ENCODE measurements around the gene CMTM1. TPM values are rescaled to one million over a fixed set of nuclear protein-coding genes. Genes with fewer than 3 reads are reported as not detected.
"Not testable (repeated sequence)": the region's sequence is repeated elsewhere in the genome, so short reads cannot be mapped to it uniquely, and the experiment has no call there.

CMTM1 gene
- total RNA-seq, 2 experiments from 2014 or later: 4.2 to 8.2 TPM

- H3K36me3 Mint-ChIP-seq (ENCODE audit: low read depth): peaks cover 16% of the 10 kb centered on the region
- DNase-seq; H3K27me3 Mint-ChIP-seq (ENCODE audit: low read depth); H3K9me3 Mint-ChIP-seq; intact Hi-C loops (cut with micrococcal nuclease); H3K4me3 Mint-ChIP-seq; CTCF ChIA-PET; H3K27ac Mint-ChIP-seq: not testable (repeated sequence)
- peaks cover 17% of the 10 kb centered on the region for H3K4me1 Mint-ChIP-seq (ENCODE audit: low read depth)
These were observed 45.7 kb downstream of the CMTM1 start for GRCh38 chr16:66611911-66612310.

GRCh38 chr16:66612422-66612821 is 46.2 kb downstream of the CMTM1 start:
- CTCF ChIA-PET: no interaction called here
- intact Hi-C loops (cut with micrococcal nuclease): no loop called here
- Mint-ChIP-seq H3K4me3 (no peak overlapping the region), H3K27ac (no peak overlapping the region), H3K4me1 (ENCODE audit: low read depth) (peaks cover 11% of the 10 kb centered on the region), H3K9me3 (no peaks in the 10 kb centered on the region), H3K27me3 (ENCODE audit: low read depth) (no peaks in the 10 kb centered on the region), H3K36me3 (ENCODE audit: low read depth) (peaks cover 16% of the 10 kb centered on the region)
- no peak for DNase-seq

- no peak overlapping the region for H3K27ac Mint-ChIP-seq
- CTCF ChIA-PET: interaction anchor here (1.0 kb wide), 1 partner anchor 51 kb away, joined by 3 read pairs; no protein-coding TSS in a partner anchor
- H3K9me3 Mint-ChIP-seq: no peaks in the 10 kb centered on the region
- H3K27me3 Mint-ChIP-seq (ENCODE audit: low read depth): no peaks in the 10 kb centered on the region
- H3K4me3 Mint-ChIP-seq: no peak overlapping the region
- H3K36me3 Mint-ChIP-seq (ENCODE audit: low read depth): peaks cover 15% of the 10 kb centered on the region
- no peaks in the 10 kb centered on the region for H3K4me1 Mint-ChIP-seq (ENCODE audit: low read depth)
- DNase-seq: no peak
- intact Hi-C loops (cut with micrococcal nuclease): no loop called here
These were observed 48.0 kb downstream of the CMTM1 start for GRCh38 chr16:66614161-66614802.

- Mint-ChIP-seq H3K4me3 (no peak overlapping the region), H3K36me3 (ENCODE audit: low read depth) (peaks cover 8% of the 10 kb centered on the region), H3K27ac (no peak overlapping the region), H3K27me3 (ENCODE audit: low read depth) (no peaks in the 10 kb centered on the region), H3K4me1 (ENCODE audit: low read depth) (peaks cover 2% of the 10 kb centered on the region), H3K9me3 (no peaks in the 10 kb centered on the region)
- CTCF ChIA-PET: no interaction called here
- no peak for DNase-seq
- intact Hi-C loops (cut with micrococcal nuclease): no loop called here
These were observed 49.9 kb downstream of the CMTM1 start for GRCh38 chr16:66616169-66616568.

- CTCF ChIA-PET: interaction anchor here (1.3 to 2.6 kb wide), 2 partner anchors 8 to 10 kb away, joined by 3 to 10 read pairs; no protein-coding TSS in a partner anchor
- H3K4me1 Mint-ChIP-seq (ENCODE audit: low read depth): peaks cover 2% of the 10 kb centered on the region
These were observed 50.4 kb downstream of the CMTM1 start for GRCh38 chr16:66616592-66616991.

GRCh38 chr16:66617010-66617434 is 50.8 kb downstream of the CMTM1 start:
- CTCF ChIA-PET: interaction anchor here (1.3 to 2.6 kb wide), 2 partner anchors 8 to 11 kb away, joined by 3 to 10 read pairs; no protein-coding TSS in a partner anchor
- Mint-ChIP-seq H3K9me3 (no peaks in the 10 kb centered on the region), H3K27ac (no peak overlapping the region), H3K4me3 (no peak overlapping the region), H3K4me1 (ENCODE audit: low read depth) (peaks cover 2% of the 10 kb centered on the region), H3K27me3 (ENCODE audit: low read depth) (no peaks in the 10 kb centered on the region), H3K36me3 (ENCODE audit: low read depth) (peaks cover 3% of the 10 kb centered on the region)
- intact Hi-C loops (cut with micrococcal nuclease): no loop called here
- no peak for DNase-seq

More at GRCh38 chr16:66616592-66616991, 50.4 kb downstream of the CMTM1 start:
- Mint-ChIP-seq H3K27me3 (ENCODE audit: low read depth) (no peaks in the 10 kb centered on the region), H3K9me3 (no peaks in the 10 kb centered on the region), H3K4me3 (no peak overlapping the region), H3K27ac (no peak overlapping the region), H3K36me3 (ENCODE audit: low read depth) (peaks cover 4% of the 10 kb centered on the region)
- intact Hi-C loops (cut with micrococcal nuclease): no loop called here
- DNase-seq: no peak

- H3K9me3 Mint-ChIP-seq: no peaks in the 10 kb centered on the region
- intact Hi-C loops (cut with micrococcal nuclease): no loop called here
These were observed 51.5 kb downstream of the CMTM1 start for GRCh38 chr16:66617728-66618127.

GRCh38 chr16:66618588-66619375 is 52.5 kb downstream of the CMTM1 start:
- CTCF ChIA-PET: interaction anchor here (1.3 to 2.6 kb wide), 2 partner anchors 10 to 74 kb away, joined by 4 to 10 read pairs; no protein-coding TSS in a partner anchor
- DNase-seq: no peak
- H3K27me3 Mint-ChIP-seq (ENCODE audit: low read depth): no peaks in the 10 kb centered on the region
- no peaks in the 10 kb centered on the region for H3K36me3 Mint-ChIP-seq (ENCODE audit: low read depth)
- no peak overlapping the region for H3K27ac Mint-ChIP-seq
- H3K4me3 Mint-ChIP-seq: no peak overlapping the region
- peaks cover 2% of the 10 kb centered on the region for H3K4me1 Mint-ChIP-seq (ENCODE audit: low read depth)
- intact Hi-C loops (cut with micrococcal nuclease): no loop called here
- no peaks in the 10 kb centered on the region for H3K9me3 Mint-ChIP-seq

More at GRCh38 chr16:66617728-66618127, 51.5 kb downstream of the CMTM1 start:
- no peak for DNase-seq
- Mint-ChIP-seq H3K27me3 (ENCODE audit: low read depth) (no peaks in the 10 kb centered on the region), H3K36me3 (ENCODE audit: low read depth) (peaks cover under 1% of the 10 kb centered on the region), H3K4me3 (no peak overlapping the region), H3K4me1 (ENCODE audit: low read depth) (peaks cover 2% of the 10 kb centered on the region), H3K27ac (no peak overlapping the region)
- CTCF ChIA-PET: interaction anchor here (1.3 to 2.6 kb wide), 2 partner anchors 9 to 11 kb away, joined by 3 to 10 read pairs; no protein-coding TSS in a partner anchor

GRCh38 chr16:66619534-66620428 is 53.5 kb downstream of the CMTM1 start:
- Mint-ChIP-seq H3K4me3 (no peak overlapping the region), H3K9me3 (no peaks in the 10 kb centered on the region), H3K4me1 (ENCODE audit: low read depth) (peaks cover 2% of the 10 kb centered on the region), H3K27ac (no peak overlapping the region), H3K27me3 (ENCODE audit: low read depth) (no peaks in the 10 kb centered on the region), H3K36me3 (ENCODE audit: low read depth) (no peaks in the 10 kb centered on the region)
- CTCF ChIA-PET: interaction anchor here (0.7 to 1.3 kb wide), 5 partner anchors 11 to 212 kb away, joined by 3 to 4 read pairs (median 3); no protein-coding TSS in a partner anchor
- intact Hi-C loops (cut with micrococcal nuclease): no loop called here
- DNase-seq: no peak

GRCh38 chr16:66620429-66620795 is 54.2 kb downstream of the CMTM1 start:
- Mint-ChIP-seq H3K27ac (no peak overlapping the region), H3K4me1 (ENCODE audit: low read depth) (peaks cover 2% of the 10 kb centered on the region), H3K9me3 (no peaks in the 10 kb centered on the region), H3K36me3 (ENCODE audit: low read depth) (no peaks in the 10 kb centered on the region), H3K27me3 (ENCODE audit: low read depth) (no peaks in the 10 kb centered on the region), H3K4me3 (no peak overlapping the region)
- intact Hi-C loops (cut with micrococcal nuclease): no loop called here
- DNase-seq: no peak
- CTCF ChIA-PET: interaction anchor here (0.7 to 1.3 kb wide), 4 partner anchors 11 to 213 kb away, joined by 3 to 4 read pairs (median 3); no protein-coding TSS in a partner anchor

GRCh38 chr16:66621973-66622372 is 55.7 kb downstream of the CMTM1 start:
- Mint-ChIP-seq H3K27me3 (ENCODE audit: low read depth) (no peaks in the 10 kb centered on the region), H3K36me3 (ENCODE audit: low read depth) (no peaks in the 10 kb centered on the region), H3K4me1 (ENCODE audit: low read depth) (peaks cover 2% of the 10 kb centered on the region), H3K4me3 (no peak overlapping the region), H3K9me3 (no peaks in the 10 kb centered on the region), H3K27ac (no peak overlapping the region)
- CTCF ChIA-PET: no interaction called here
- DNase-seq: no peak
- intact Hi-C loops (cut with micrococcal nuclease): no loop called here

GRCh38 chr16:66622863-66623262 is 56.6 kb downstream of the CMTM1 start:
- CTCF ChIA-PET: interaction anchor here (0.5 to 2.1 kb wide), 2 partner anchors 28 to 157 kb away, joined by 3 to 10 read pairs; no protein-coding TSS in a partner anchor
- Mint-ChIP-seq H3K27me3 (ENCODE audit: low read depth) (no peaks in the 10 kb centered on the region), H3K9me3 (no peaks in the 10 kb centered on the region), H3K36me3 (ENCODE audit: low read depth) (no peaks in the 10 kb centered on the region), H3K4me3 (no peak overlapping the region), H3K4me1 (ENCODE audit: low read depth) (peaks cover 2% of the 10 kb centered on the region), H3K27ac (no peak overlapping the region)
- DNase-seq: no peak
- intact Hi-C loops (cut with micrococcal nuclease): no loop called here

All from activated naive CD4-positive, alpha-beta T cell treated with anti-CD3 and anti-CD28 coated beads for 36 hours (primary cell).